ENCODE results near the gene TRAF1. TPM values are rescaled to one million over a fixed set of nuclear protein-coding genes. Genes with fewer than 3 reads are reported as not detected.

The TRAF1 gene
- total and polyA plus RNA-seq, 10 of the 15 experiments (the other 5 are each of a cell fraction or from before 2014, with no cell fraction given): 13.8 to 163 (median 128) TPM

DNA sequence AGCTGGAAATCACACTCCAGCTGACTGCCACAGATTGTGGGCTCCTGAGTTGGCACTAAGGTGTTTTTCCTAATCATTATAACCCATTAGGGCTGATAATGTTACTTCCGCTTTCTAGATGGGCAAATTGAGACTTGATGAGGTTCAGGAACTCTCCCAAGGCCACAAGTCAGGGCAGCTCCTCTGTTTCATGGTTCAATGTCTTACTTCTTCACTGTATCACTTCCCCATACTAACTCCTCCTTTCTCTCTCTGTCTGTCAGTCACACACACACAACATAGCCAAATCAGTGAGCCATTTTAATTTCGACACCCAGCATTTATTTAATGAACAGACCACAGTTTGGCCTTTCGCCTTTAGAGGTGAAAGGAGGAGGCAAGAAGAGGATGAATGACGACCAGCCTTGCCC lies 17.8 kb upstream of the TRAF1 start (continued):
- TF ChIP-seq LARP7 (IDR thresholded peaks at IDR 0.05) (no peak), CREM (IDR thresholded peaks at IDR 0.05; ENCODE audit: low read depth) (0 out of 2 replicates have a peak, but pooled peaks have one; percentile 23), EZH2 (IDR thresholded peaks at IDR 0.05; ENCODE audit: borderline replicate concordance, control insufficient read depth, low read depth, low read length) (no peak), RCOR1 (conservative IDR thresholded peaks at IDR 0.05; ENCODE audit: low read depth, low read length) (no peak), JUNB (IDR thresholded peaks at IDR 0.05) (no peak), EP300 (IDR thresholded peaks at IDR 0.05; ENCODE audit: borderline replicate concordance in 1 of 2, control insufficient read depth in 1 of 2, low read depth in 2 of 2, low read length in 2 of 2) (peak; percentile 48 to 57; a peak in 2 of 4 replicates), SREBF1 (IDR thresholded peaks at IDR 0.05; ENCODE audit: low read length) (no peak), EED (IDR thresholded peaks at IDR 0.05; ENCODE audit: low read depth) (peak; percentile 88), SPI1 (IDR thresholded peaks at IDR 0.05; ENCODE audit: borderline replicate concordance, insufficient read depth, low read depth, low read length) (peak; percentile 98), NRF1 (conservative IDR thresholded peaks at IDR 0.05; ENCODE audit: low read depth, low read length) (no peak), NR2C2 (IDR thresholded peaks at IDR 0.05; ENCODE audit: borderline replicate concordance, control insufficient read depth, insufficient read length, low read depth) (no peak), POLR2AphosphoS5 (IDR thresholded peaks at IDR 0.05; ENCODE audit: low read length) (no peak), MXI1 (IDR thresholded peaks at IDR 0.05; ENCODE audit: low read depth, low read length) (no peak), SMAD5 (IDR thresholded peaks at IDR 0.05; ENCODE audit: low read depth) (no peak; the same call in 1 of the 2 replicates), BCL11A (IDR thresholded peaks at IDR 0.05; ENCODE audit: low read depth, low read length) (peak; percentile 78), ZNF622 (IDR thresholded peaks at IDR 0.05) (no peak), GABPA (IDR thresholded peaks at IDR 0.05; ENCODE audit: low read depth) (no peak), BACH1 (IDR thresholded peaks at IDR 0.05; ENCODE audit: borderline replicate concordance) (no peak), IKZF1 (conservative IDR thresholded peaks at IDR 0.05) (peak; percentile 94), RFX5 (IDR thresholded peaks at IDR 0.05; ENCODE audit: low read depth, low read length) (no peak), SUZ12 (IDR thresholded peaks at IDR 0.05; ENCODE audit: unreplicated experiment) (no peak), NR2C1 (IDR thresholded peaks at IDR 0.05) (no peak), CHD2 (IDR thresholded peaks at IDR 0.05; ENCODE audit: borderline replicate concordance, low read depth, low read length) (no peak), BRCA1 (IDR thresholded peaks at IDR 0.05; ENCODE audit: low read depth, low read length) (no peak), ZNF207 (IDR thresholded peaks at IDR 0.05; ENCODE audit: borderline replicate concordance) (no peak; the same call in 1 of the 2 replicates), MYC (IDR thresholded peaks at IDR 0.05; ENCODE audit: insufficient read depth, insufficient read length, insufficient replicate concordance, low read length, severe bottlenecking) (no peak), TAF1 (IDR thresholded peaks at IDR 0.05; ENCODE audit: borderline replicate concordance, low read depth, low read length) (no peak)
- TF ChIP-seq, protein P1, sequence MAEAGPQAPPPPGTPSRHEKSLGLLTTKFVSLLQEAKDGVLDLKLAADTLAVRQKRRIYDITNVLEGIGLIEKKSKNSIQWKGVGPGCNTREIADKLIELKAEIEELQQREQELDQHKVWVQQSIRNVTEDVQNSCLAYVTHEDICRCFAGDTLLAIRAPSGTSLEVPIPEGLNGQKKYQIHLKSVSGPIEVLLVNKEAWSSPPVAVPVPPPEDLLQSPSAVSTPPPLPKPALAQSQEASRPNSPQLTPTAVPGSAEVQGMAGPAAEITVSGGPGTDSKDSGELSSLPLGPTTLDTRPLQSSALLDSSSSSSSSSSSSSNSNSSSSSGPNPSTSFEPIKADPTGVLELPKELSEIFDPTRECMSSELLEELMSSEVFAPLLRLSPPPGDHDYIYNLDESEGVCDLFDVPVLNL (IDR thresholded peaks at IDR 0.05; ENCODE audit: low read depth, low read length): no peak
- TF ChIP-seq, protein P2, sequence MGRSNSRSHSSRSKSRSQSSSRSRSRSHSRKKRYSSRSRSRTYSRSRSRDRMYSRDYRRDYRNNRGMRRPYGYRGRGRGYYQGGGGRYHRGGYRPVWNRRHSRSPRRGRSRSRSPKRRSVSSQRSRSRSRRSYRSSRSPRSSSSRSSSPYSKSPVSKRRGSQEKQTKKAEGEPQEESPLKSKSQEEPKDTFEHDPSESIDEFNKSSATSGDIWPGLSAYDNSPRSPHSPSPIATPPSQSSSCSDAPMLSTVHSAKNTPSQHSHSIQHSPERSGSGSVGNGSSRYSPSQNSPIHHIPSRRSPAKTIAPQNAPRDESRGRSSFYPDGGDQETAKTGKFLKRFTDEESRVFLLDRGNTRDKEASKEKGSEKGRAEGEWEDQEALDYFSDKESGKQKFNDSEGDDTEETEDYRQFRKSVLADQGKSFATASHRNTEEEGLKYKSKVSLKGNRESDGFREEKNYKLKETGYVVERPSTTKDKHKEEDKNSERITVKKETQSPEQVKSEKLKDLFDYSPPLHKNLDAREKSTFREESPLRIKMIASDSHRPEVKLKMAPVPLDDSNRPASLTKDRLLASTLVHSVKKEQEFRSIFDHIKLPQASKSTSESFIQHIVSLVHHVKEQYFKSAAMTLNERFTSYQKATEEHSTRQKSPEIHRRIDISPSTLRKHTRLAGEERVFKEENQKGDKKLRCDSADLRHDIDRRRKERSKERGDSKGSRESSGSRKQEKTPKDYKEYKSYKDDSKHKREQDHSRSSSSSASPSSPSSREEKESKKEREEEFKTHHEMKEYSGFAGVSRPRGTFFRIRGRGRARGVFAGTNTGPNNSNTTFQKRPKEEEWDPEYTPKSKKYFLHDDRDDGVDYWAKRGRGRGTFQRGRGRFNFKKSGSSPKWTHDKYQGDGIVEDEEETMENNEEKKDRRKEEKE (IDR thresholded peaks at IDR 0.05): no peak
- TF ChIP-seq, protein P3, sequence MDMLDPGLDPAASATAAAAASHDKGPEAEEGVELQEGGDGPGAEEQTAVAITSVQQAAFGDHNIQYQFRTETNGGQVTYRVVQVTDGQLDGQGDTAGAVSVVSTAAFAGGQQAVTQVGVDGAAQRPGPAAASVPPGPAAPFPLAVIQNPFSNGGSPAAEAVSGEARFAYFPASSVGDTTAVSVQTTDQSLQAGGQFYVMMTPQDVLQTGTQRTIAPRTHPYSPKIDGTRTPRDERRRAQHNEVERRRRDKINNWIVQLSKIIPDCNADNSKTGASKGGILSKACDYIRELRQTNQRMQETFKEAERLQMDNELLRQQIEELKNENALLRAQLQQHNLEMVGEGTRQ (IDR thresholded peaks at IDR 0.05; ENCODE audit: borderline replicate concordance, low read depth, low read length): no peak
